GM12875 (cell line): ENCODE measurements around the gene SESN1.

ENCODE experiments used
- H3K4me3 ChIP-seq: one replicate; pipeline ENCODE4 v1.5.1; 2011; ENCODE audit warnings: low read depth, low read length, control low read depth
- TF ChIP-seq, protein P1 (sequence below): IDR thresholded peaks from 2 replicates; pipeline ENCODE4 v1.5.1; 2011; ENCODE audit warnings: low read depth, mild to moderate bottlenecking, control low read depth, inconsistent platforms, low read length, moderate library complexity, borderline replicate concordance; ENCODE audit not compliant: insufficient read depth

SESN1 gene

GRCh38 chr6:109104512-109104911, 9.9 kb upstream of the SESN1 start:
- no peak overlapping the region for H3K4me3 ChIP-seq
- TF ChIP-seq, protein P1, sequence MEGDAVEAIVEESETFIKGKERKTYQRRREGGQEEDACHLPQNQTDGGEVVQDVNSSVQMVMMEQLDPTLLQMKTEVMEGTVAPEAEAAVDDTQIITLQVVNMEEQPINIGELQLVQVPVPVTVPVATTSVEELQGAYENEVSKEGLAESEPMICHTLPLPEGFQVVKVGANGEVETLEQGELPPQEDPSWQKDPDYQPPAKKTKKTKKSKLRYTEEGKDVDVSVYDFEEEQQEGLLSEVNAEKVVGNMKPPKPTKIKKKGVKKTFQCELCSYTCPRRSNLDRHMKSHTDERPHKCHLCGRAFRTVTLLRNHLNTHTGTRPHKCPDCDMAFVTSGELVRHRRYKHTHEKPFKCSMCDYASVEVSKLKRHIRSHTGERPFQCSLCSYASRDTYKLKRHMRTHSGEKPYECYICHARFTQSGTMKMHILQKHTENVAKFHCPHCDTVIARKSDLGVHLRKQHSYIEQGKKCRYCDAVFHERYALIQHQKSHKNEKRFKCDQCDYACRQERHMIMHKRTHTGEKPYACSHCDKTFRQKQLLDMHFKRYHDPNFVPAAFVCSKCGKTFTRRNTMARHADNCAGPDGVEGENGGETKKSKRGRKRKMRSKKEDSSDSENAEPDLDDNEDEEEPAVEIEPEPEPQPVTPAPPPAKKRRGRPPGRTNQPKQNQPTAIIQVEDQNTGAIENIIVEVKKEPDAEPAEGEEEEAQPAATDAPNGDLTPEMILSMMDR = no peak

- no peak overlapping the region for H3K4me3 ChIP-seq
- TF ChIP-seq, protein P1 = no peak
Measured at GRCh38 chr6:109103942-109104341, 9.3 kb upstream of the SESN1 start.

- H3K4me3 ChIP-seq = no peak overlapping the region
- TF ChIP-seq, protein P1 = no peak
Measured at GRCh38 chr6:109102762-109103161, 8.1 kb upstream of the SESN1 start.

GRCh38 chr6:109097661-109098060, 3.0 kb upstream of the SESN1 start:
- TF ChIP-seq, protein P1 = no peak
- H3K4me3 ChIP-seq = no peak overlapping the region

- H3K4me3 ChIP-seq = peak overlapping the region; percentile 1
- TF ChIP-seq, protein P1 = no peak
Measured at GRCh38 chr6:109096208-109096607, 1.6 kb upstream of the SESN1 start.

DNA sequence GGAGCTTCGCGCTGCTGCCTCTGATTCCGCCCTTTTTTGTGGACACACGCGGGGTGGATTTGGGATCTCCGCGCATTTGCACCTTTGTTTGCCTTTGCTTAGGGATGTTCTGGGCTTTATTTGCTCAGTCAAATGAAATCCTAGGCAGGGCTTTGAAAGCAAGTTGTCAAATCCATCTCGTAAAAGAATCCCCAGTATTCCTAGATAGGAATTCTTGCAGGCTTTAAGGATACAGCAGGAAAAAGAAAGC, 1.1 kb upstream of the SESN1 start:
- TF ChIP-seq, protein P1 = no peak
- peak overlapping the region; percentile 71 for H3K4me3 ChIP-seq

GRCh38 chr6:109095036-109095834, 589 bp upstream of the SESN1 start, which contains the start of gene CEP57L1:
TSS of gene CEP57L1 (plus strand) at chr6:109095507. CDS start at chr6:109145222, 49,715 bp downstream.
- peak within 1 kb of the TSS; percentile 71 for H3K4me3 ChIP-seq
- TF ChIP-seq, protein P1 = peak; percentile 29; the same call in 1 of the 2 replicates
